GM23338 (cell line): ENCODE results near the gene TMEM138. TPM values are rescaled to one million over a fixed set of nuclear protein-coding genes. Genes with fewer than 3 reads are reported as not detected.

Experiments used
- ATAC-seq: fragments of 200-7000 bp; cut with Tn5 transposase; 3 replicates; pipeline ENCODE4 v1.9.1; 2020
- DNase-seq: peaks from one replicate; pipeline ENCODE4 v3.0.0-alpha.2; 2015; ENCODE audit warnings: low spot score
- H2AFZ ChIP-seq: fragments of 200-600 bp; sonication (generic); 2 replicates; pipeline ENCODE4 v1.8.0; 2016; ENCODE audit warnings: antibody characterized with exemption, mild to moderate bottlenecking, moderate library complexity
- H3F3A ChIP-seq: fragments of 200-600 bp; sonication (generic); replicated peaks from 2 replicates; pipeline ENCODE4 v1.8.0; 2017; ENCODE audit warnings: antibody characterized with exemption, mixed run types, low read depth
- H3K27ac ChIP-seq: fragments of 200-600 bp; sonication (generic); 2 replicates; pipeline ENCODE4 v1.6.1; 2016; ENCODE audit warnings: low read depth
- H3K27me3 ChIP-seq: fragments of 200-600 bp; sonication (generic); 2 replicates; pipeline ENCODE4 v1.8.0; 2016; ENCODE audit warnings: mild to moderate bottlenecking, mixed run types, moderate library complexity; ENCODE audit not compliant: insufficient read depth
- H3K36me3 ChIP-seq: fragments of 200-600 bp; sonication (generic); 2 replicates; pipeline ENCODE4 v1.8.0; 2016; ENCODE audit warnings: mild to moderate bottlenecking; ENCODE audit not compliant: insufficient read depth
- H3K4me1 ChIP-seq: fragments of 200-600 bp; sonication (generic); 2 replicates; pipeline ENCODE4 v1.8.0; 2016; ENCODE audit warnings: mild to moderate bottlenecking, moderate library complexity; ENCODE audit not compliant: insufficient read depth
- H3K4me2 ChIP-seq: fragments of 200-600 bp; sonication (generic); 2 replicates; pipeline ENCODE4 v1.7.1; 2017; ENCODE audit warnings: mixed run types
- H3K4me3 ChIP-seq: fragments of 200-600 bp; sonication (generic); 2 replicates; pipeline ENCODE4 v1.6.1; 2016; ENCODE audit warnings: mixed run types
- H3K79me2 ChIP-seq: fragments of 200-600 bp; sonication (generic); replicated peaks from 2 replicates; pipeline ENCODE4 v1.8.0; 2017; ENCODE audit warnings: mild to moderate bottlenecking; ENCODE audit not compliant: insufficient read depth
- H3K9me2 ChIP-seq: fragments of 200-600 bp; sonication (generic); 2 replicates; pipeline ENCODE4 v1.8.0; 2017; ENCODE audit not compliant: insufficient read depth
- H4K20me1 ChIP-seq: fragments of 200-600 bp; sonication (generic); replicated peaks from 2 replicates; pipeline ENCODE4 v1.8.0; 2017; ENCODE audit warnings: mild to moderate bottlenecking; ENCODE audit not compliant: insufficient read depth
- H3K27ac Mint-ChIP-seq: 2 replicates; pipeline ENCODE4 v1.8.0; 2020; ENCODE audit warnings: inconsistent platforms, mild to moderate bottlenecking, moderate library complexity, mixed read lengths
- H3K27me3 Mint-ChIP-seq: 3 replicates; pipeline ENCODE4 v1.8.0; 2022; ENCODE audit warnings: low read depth, mild to moderate bottlenecking, moderate library complexity, mixed read lengths, inconsistent platforms; ENCODE audit not compliant: insufficient read depth, poor library complexity
- H3K36me3 Mint-ChIP-seq: 3 replicates; pipeline ENCODE4 v1.8.0; 2021; ENCODE audit warnings: low read depth, mild to moderate bottlenecking, inconsistent platforms, moderate library complexity, mixed read lengths
- H3K4me1 Mint-ChIP-seq: 3 replicates; pipeline ENCODE4 v1.8.0; 2020; ENCODE audit warnings: mild to moderate bottlenecking, inconsistent platforms, mixed read lengths
- H3K4me3 Mint-ChIP-seq: 3 replicates; pipeline ENCODE4 v1.8.0; 2021; ENCODE audit warnings: moderate library complexity, mild to moderate bottlenecking, inconsistent platforms, mixed read lengths
- H3K9me3 Mint-ChIP-seq: 3 replicates; pipeline ENCODE4 v1.8.0; 2020; ENCODE audit warnings: moderate library complexity, mild to moderate bottlenecking, inconsistent platforms, mixed read lengths
- CREB1 ChIP-seq: fragments of 250-450 bp; sonication (Bioruptor Pico); IDR thresholded peaks from 2 replicates; pipeline ENCODE4 v1.5.0; 2020; ENCODE audit warnings: low read depth, mild to moderate bottlenecking, moderate library complexity
- EZH2 ChIP-seq: fragments of 200-600 bp; sonication (generic); IDR thresholded peaks from one replicate; pipeline ENCODE4 v1.8.0; 2017; ENCODE audit warnings: antibody characterized with exemption, mild to moderate bottlenecking, low read depth; ENCODE audit not compliant: unreplicated experiment
- EZH2phosphoT487 ChIP-seq: fragments of 200-600 bp; sonication (generic); IDR thresholded peaks from one replicate; pipeline ENCODE4 v1.8.1; 2018; ENCODE audit warnings: antibody characterized with exemption; ENCODE audit not compliant: unreplicated experiment
- JUNB ChIP-seq: IDR thresholded peaks from one replicate; pipeline ENCODE4 v1.6.1; 2016; ENCODE audit warnings: antibody characterized with exemption; ENCODE audit not compliant: unreplicated experiment
- NANOG ChIP-seq: IDR thresholded peaks from 2 replicates; pipeline ENCODE4 v1.6.1; 2016; ENCODE audit warnings: antibody characterized with exemption, borderline replicate concordance
- POLR2AphosphoS5 ChIP-seq: IDR thresholded peaks from 2 replicates; pipeline ENCODE4 v1.6.1; 2016; ENCODE audit warnings: antibody characterized with exemption, low read depth
- STAT1 ChIP-seq: IDR thresholded peaks from one replicate; pipeline ENCODE4 v1.6.1; 2016; ENCODE audit warnings: antibody characterized with exemption; ENCODE audit not compliant: unreplicated experiment
- ZNF114 ChIP-seq: fragments of 250-450 bp; sonication (Bioruptor Pico); IDR thresholded peaks from 2 replicates; pipeline ENCODE4 v1.5.0; 2020; ENCODE audit warnings: mild to moderate bottlenecking, moderate library complexity
- ZNF331 ChIP-seq: fragments of 250-450 bp; sonication (Bioruptor Pico); IDR thresholded peaks from 2 replicates; pipeline ENCODE4 v1.5.0; 2020; ENCODE audit warnings: low read depth, mild to moderate bottlenecking, moderate library complexity
- polyA plus RNA-seq: library from polyadenylated mRNA; unstranded; fragments of >200 nt; fragmentation: Nextera tagmentation; extraction: Ambion mirVana; gene quantifications from 2 replicates; pipeline ENCODE4 v1.2.1, GENCODE V29; 2016
- total RNA-seq: library from RNA; depleted of rRNA; stranded (reverse); fragments of >200 nt; shearing (Covaris generic); gene quantifications from 2 replicates; pipeline ENCODE4 v1.2.3, GENCODE V29; 2014
- TF ChIP-seq, protein P1 (sequence below): IDR thresholded peaks from one replicate; pipeline ENCODE4 v1.6.1; 2018; ENCODE audit warnings: antibody characterized with exemption; ENCODE audit not compliant: unreplicated experiment
- TF ChIP-seq, protein P2 (sequence below): IDR thresholded peaks from 2 replicates; pipeline ENCODE4 v1.6.1; 2016; ENCODE audit warnings: antibody characterized with exemption
- TF ChIP-seq, protein P3 (sequence below), 2 experiments: fragments of 200-600 bp in 1 of 2; sonication (generic) in 1 of 2; conservative IDR thresholded peaks; 2 replicates each; pipeline versions ENCODE4 v1.5.1 to v1.6.1; 2016 to 2017; ENCODE audit warnings: antibody characterized with exemption in 2 of 2, low read depth in 2 of 2, mild to moderate bottlenecking in 2 of 2, moderate library complexity in 1 of 2
- TF ChIP-seq, protein P4 (sequence below): fragments of 250-450 bp; sonication (Bioruptor Pico); IDR thresholded peaks from 2 replicates; pipeline ENCODE4 v1.5.0; 2020; ENCODE audit warnings: mild to moderate bottlenecking, moderate library complexity

TMEM138 gene
- total and polyA plus RNA-seq, 2 experiments from 2014 or later = 30.2 to 32.1 TPM

DNA sequence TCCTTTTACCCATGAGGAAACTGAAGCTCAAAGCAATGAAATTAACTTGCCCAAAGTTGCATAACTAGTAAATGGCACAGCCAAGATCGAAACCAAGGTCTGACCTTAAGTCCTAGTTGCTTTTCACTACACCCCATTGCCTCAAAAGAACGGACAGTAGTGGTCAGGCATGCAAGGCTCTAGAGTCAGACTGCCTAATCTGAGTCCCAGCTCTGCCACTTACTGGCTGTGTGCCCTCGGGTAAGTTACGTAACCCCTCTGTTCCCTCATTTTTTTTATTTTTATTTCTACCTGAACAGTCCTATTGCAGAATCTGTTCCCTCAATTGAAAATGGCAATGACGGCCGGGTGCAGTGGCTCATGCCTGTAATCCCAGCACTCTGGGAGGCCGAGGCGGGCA, 10.1 kb upstream of the TMEM138 start:
- no peaks in the 10 kb centered on the region for H3K4me1 Mint-ChIP-seq
- Histone ChIP-seq H3K27me3 (no peaks in the 10 kb centered on the region), H3K4me2 (no peak overlapping the region), H3K4me1 (no peaks in the 10 kb centered on the region), H3F3A (no peaks in the 10 kb centered on the region), H3K79me2 (no peaks in the 10 kb centered on the region), H4K20me1 (no peaks in the 10 kb centered on the region), H3K9me2 (no peaks in the 10 kb centered on the region), H3K4me3 (no peak overlapping the region), H2AFZ (no peak overlapping the region), H3K27ac (no peak overlapping the region), H3K36me3 (no peaks in the 10 kb centered on the region)
- peaks cover 17% of the 10 kb centered on the region for H3K36me3 Mint-ChIP-seq
- no peaks in the 10 kb centered on the region for H3K9me3 Mint-ChIP-seq
- ATAC-seq (no peak), DNase-seq (no peak)
- H3K27ac Mint-ChIP-seq = no peak overlapping the region
- TF ChIP-seq EZH2 = no peak
- TF ChIP-seq ZNF331 (CRISPR knock-in tag) = no peak
- TF ChIP-seq NANOG = no peak
- TF ChIP-seq, protein P1, sequence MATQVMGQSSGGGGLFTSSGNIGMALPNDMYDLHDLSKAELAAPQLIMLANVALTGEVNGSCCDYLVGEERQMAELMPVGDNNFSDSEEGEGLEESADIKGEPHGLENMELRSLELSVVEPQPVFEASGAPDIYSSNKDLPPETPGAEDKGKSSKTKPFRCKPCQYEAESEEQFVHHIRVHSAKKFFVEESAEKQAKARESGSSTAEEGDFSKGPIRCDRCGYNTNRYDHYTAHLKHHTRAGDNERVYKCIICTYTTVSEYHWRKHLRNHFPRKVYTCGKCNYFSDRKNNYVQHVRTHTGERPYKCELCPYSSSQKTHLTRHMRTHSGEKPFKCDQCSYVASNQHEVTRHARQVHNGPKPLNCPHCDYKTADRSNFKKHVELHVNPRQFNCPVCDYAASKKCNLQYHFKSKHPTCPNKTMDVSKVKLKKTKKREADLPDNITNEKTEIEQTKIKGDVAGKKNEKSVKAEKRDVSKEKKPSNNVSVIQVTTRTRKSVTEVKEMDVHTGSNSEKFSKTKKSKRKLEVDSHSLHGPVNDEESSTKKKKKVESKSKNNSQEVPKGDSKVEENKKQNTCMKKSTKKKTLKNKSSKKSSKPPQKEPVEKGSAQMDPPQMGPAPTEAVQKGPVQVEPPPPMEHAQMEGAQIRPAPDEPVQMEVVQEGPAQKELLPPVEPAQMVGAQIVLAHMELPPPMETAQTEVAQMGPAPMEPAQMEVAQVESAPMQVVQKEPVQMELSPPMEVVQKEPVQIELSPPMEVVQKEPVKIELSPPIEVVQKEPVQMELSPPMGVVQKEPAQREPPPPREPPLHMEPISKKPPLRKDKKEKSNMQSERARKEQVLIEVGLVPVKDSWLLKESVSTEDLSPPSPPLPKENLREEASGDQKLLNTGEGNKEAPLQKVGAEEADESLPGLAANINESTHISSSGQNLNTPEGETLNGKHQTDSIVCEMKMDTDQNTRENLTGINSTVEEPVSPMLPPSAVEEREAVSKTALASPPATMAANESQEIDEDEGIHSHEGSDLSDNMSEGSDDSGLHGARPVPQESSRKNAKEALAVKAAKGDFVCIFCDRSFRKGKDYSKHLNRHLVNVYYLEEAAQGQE = no peak
- TF ChIP-seq, protein P2, sequence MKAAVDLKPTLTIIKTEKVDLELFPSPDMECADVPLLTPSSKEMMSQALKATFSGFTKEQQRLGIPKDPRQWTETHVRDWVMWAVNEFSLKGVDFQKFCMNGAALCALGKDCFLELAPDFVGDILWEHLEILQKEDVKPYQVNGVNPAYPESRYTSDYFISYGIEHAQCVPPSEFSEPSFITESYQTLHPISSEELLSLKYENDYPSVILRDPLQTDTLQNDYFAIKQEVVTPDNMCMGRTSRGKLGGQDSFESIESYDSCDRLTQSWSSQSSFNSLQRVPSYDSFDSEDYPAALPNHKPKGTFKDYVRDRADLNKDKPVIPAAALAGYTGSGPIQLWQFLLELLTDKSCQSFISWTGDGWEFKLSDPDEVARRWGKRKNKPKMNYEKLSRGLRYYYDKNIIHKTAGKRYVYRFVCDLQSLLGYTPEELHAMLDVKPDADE = no peak
- TF ChIP-seq, protein P3, sequence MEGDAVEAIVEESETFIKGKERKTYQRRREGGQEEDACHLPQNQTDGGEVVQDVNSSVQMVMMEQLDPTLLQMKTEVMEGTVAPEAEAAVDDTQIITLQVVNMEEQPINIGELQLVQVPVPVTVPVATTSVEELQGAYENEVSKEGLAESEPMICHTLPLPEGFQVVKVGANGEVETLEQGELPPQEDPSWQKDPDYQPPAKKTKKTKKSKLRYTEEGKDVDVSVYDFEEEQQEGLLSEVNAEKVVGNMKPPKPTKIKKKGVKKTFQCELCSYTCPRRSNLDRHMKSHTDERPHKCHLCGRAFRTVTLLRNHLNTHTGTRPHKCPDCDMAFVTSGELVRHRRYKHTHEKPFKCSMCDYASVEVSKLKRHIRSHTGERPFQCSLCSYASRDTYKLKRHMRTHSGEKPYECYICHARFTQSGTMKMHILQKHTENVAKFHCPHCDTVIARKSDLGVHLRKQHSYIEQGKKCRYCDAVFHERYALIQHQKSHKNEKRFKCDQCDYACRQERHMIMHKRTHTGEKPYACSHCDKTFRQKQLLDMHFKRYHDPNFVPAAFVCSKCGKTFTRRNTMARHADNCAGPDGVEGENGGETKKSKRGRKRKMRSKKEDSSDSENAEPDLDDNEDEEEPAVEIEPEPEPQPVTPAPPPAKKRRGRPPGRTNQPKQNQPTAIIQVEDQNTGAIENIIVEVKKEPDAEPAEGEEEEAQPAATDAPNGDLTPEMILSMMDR (conservative IDR thresholded peaks at IDR 0.05; ENCODE audit: low read depth in 2 of 2) = no peak
- TF ChIP-seq ZNF114 (CRISPR knock-in tag) = no peak
- TF ChIP-seq STAT1 = no peak
- no peak for TF ChIP-seq EZH2phosphoT487
- TF ChIP-seq JUNB = no peak
- TF ChIP-seq, protein P4, sequence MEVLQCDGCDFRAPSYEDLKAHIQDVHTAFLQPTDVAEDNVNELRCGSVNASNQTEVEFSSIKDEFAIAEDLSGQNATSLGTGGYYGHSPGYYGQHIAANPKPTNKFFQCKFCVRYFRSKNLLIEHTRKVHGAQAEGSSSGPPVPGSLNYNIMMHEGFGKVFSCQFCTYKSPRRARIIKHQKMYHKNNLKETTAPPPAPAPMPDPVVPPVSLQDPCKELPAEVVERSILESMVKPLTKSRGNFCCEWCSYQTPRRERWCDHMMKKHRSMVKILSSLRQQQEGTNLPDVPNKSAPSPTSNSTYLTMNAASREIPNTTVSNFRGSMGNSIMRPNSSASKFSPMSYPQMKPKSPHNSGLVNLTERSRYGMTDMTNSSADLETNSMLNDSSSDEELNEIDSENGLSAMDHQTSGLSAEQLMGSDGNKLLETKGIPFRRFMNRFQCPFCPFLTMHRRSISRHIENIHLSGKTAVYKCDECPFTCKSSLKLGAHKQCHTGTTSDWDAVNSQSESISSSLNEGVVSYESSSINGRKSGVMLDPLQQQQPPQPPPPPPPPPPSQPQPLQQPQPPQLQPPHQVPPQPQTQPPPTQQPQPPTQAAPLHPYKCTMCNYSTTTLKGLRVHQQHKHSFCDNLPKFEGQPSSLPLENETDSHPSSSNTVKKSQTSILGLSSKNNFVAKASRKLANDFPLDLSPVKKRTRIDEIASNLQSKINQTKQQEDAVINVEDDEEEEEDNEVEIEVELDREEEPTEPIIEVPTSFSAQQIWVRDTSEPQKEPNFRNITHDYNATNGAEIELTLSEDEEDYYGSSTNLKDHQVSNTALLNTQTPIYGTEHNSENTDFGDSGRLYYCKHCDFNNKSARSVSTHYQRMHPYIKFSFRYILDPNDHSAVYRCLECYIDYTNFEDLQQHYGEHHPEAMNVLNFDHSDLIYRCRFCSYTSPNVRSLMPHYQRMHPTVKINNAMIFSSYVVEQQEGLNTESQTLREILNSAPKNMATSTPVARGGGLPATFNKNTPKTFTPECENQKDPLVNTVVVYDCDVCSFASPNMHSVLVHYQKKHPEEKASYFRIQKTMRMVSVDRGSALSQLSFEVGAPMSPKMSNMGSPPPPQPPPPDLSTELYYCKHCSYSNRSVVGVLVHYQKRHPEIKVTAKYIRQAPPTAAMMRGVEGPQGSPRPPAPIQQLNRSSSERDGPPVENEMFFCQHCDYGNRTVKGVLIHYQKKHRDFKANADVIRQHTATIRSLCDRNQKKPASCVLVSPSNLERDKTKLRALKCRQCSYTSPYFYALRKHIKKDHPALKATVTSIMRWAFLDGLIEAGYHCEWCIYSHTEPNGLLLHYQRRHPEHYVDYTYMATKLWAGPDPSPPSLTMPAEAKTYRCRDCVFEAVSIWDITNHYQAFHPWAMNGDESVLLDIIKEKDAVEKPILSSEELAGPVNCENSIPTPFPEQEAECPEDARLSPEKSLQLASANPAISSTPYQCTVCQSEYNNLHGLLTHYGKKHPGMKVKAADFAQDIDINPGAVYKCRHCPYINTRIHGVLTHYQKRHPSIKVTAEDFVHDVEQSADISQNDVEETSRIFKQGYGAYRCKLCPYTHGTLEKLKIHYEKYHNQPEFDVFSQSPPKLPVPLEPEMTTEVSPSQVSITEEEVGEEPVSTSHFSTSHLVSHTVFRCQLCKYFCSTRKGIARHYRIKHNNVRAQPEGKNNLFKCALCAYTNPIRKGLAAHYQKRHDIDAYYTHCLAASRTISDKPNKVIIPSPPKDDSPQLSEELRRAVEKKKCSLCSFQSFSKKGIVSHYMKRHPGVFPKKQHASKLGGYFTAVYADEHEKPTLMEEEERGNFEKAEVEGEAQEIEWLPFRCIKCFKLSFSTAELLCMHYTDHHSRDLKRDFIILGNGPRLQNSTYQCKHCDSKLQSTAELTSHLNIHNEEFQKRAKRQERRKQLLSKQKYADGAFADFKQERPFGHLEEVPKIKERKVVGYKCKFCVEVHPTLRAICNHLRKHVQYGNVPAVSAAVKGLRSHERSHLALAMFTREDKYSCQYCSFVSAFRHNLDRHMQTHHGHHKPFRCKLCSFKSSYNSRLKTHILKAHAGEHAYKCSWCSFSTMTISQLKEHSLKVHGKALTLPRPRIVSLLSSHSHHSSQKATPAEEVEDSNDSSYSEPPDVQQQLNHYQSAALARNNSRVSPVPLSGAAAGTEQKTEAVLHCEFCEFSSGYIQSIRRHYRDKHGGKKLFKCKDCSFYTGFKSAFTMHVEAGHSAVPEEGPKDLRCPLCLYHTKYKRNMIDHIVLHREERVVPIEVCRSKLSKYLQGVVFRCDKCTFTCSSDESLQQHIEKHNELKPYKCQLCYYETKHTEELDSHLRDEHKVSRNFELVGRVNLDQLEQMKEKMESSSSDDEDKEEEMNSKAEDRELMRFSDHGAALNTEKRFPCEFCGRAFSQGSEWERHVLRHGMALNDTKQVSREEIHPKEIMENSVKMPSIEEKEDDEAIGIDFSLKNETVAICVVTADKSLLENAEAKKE (CRISPR knock-in tag) = no peak
- TF ChIP-seq POLR2AphosphoS5 = no peak
- TF ChIP-seq CREB1 (CRISPR knock-in tag) = no peak
- no peak overlapping the region for H3K4me3 Mint-ChIP-seq
- H3K27me3 Mint-ChIP-seq = peaks cover 2% of the 10 kb centered on the region
